Central memory CD8-positive, alpha-beta T cell (primary cell): Measurements from ENCODE around the gene PARVB.

Experiments used
- ATAC-seq: fragments of 150-1000 bp; cut with Tn5 transposase; replicated peaks from 2 replicates; pipeline ENCODE4 v1.10.0; 2022; ENCODE audit warnings: mild to moderate bottlenecking, moderate FRiP score, moderate number of reproducible peaks; ENCODE audit not compliant: poor library complexity, severe bottlenecking; ENCODE audit errors: extremely low read depth
- DNase-seq, 2 donors: peaks; one replicate each; pipeline ENCODE4 v3.0.0; 2021; ENCODE audit warnings: low spot score in 2 of 2
- H3K27ac Mint-ChIP-seq: one replicate; pipeline ENCODE4 v1.8.0; 2022; ENCODE audit warnings: low read depth, mild to moderate bottlenecking, moderate library complexity, mixed read lengths
- H3K27me3 Mint-ChIP-seq: one replicate; pipeline ENCODE4 v1.8.0; 2022; ENCODE audit warnings: mixed read lengths
- H3K36me3 Mint-ChIP-seq: one replicate; pipeline ENCODE4 v1.8.0; 2022; ENCODE audit warnings: mild to moderate bottlenecking, moderate library complexity, mixed read lengths; ENCODE audit not compliant: insufficient read depth
- H3K4me1 Mint-ChIP-seq: one replicate; pipeline ENCODE4 v1.8.0; 2022; ENCODE audit warnings: mixed read lengths
- H3K4me3 Mint-ChIP-seq: one replicate; pipeline ENCODE4 v1.8.0; 2022; ENCODE audit warnings: mild to moderate bottlenecking, moderate library complexity, mixed read lengths
- H3K9me3 Mint-ChIP-seq: one replicate; pipeline ENCODE4 v1.8.0; 2022; ENCODE audit warnings: mixed read lengths

PARVB gene

DNA sequence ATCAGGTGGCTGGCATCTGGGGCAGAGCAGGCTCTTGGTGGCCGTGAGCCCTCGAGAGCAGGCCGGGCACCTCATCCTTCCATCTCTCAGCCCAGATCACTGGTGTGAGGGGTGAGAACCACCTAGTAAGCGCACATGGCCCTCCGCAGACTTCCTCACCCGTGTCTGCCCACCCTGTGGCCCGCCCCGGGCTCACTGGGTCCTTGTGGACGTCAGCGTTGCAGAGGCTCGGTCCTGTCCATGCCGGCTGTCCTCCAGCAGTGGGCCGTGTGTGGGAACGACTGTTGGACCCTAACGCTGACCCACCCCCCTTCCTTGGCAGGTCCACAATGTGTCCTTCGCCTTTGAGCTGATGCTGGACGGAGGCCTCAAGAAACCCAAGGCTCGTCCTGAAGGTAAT, 139.4 kb downstream of the PARVB start:
- no peak overlapping the region for H3K27ac Mint-ChIP-seq
- H3K9me3 Mint-ChIP-seq: no peaks in the 10 kb centered on the region
- ATAC-seq (no peak), DNase-seq (no peak)
- no peaks in the 10 kb centered on the region for H3K27me3 Mint-ChIP-seq
- H3K4me1 Mint-ChIP-seq: no peaks in the 10 kb centered on the region
- H3K36me3 Mint-ChIP-seq: peaks cover 4% of the 10 kb centered on the region
- no peak overlapping the region for H3K4me3 Mint-ChIP-seq

DNA sequence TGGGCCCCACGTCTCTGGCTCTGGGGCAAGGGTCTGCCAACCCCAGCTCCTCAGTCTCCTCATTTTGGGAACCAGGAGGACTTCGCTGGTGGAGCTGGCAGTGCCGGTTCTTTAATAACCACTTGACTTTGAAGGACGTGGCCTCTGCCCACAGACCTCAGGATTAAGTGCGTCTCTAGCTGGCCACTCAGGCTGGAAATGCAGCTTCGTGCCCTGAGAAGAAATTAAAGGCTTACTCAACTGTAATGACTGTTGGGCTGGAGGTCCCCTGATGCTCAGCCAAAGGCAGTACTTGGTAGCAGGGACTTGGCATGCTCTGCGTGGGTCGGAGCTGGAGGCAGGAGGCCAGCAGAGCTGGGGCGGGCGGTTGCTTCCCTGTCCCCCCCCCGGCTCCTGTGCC, 139.9 kb downstream of the PARVB start:
- peaks cover 4% of the 10 kb centered on the region for H3K36me3 Mint-ChIP-seq
- H3K27ac Mint-ChIP-seq: no peak overlapping the region
- no peaks in the 10 kb centered on the region for H3K9me3 Mint-ChIP-seq
- no peak for ATAC-seq
- DNase-seq: no peak
- H3K4me1 Mint-ChIP-seq: no peaks in the 10 kb centered on the region
- no peak overlapping the region for H3K4me3 Mint-ChIP-seq
- no peaks in the 10 kb centered on the region for H3K27me3 Mint-ChIP-seq

DNA sequence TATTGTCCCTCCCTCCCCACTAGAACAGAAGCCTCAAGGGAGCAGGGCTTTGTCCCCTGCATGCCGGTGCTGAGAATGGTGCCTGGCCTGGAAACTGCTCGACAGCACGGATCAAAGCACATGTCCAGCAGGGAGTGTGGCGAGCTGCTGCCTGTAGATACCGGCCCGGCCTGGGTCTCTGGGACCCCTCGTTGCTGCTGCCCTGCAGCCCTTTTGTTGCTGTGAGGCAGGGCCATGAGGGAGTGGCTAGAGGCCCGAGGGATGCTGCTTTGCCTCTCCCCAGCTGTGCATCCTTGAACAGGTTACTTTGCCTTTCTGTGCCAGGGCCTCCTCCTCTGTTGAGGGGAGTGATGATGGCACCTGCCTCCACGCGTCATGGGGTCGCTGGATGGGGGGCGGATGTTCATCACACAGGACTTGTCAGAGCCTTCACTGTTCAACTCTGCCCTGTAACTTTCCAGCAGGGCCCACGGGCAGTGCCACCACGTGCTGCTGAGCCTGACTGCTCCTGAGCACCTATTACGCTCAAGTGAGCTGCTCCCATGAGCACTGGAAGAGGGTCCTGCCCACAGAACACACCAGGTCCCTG, 141.3 kb downstream of the PARVB start:
- no peaks in the 10 kb centered on the region for H3K27me3 Mint-ChIP-seq
- no peaks in the 10 kb centered on the region for H3K9me3 Mint-ChIP-seq
- no peak for DNase-seq
- H3K36me3 Mint-ChIP-seq: peaks cover 3% of the 10 kb centered on the region
- no peak for ATAC-seq
- H3K4me3 Mint-ChIP-seq: no peak overlapping the region
- H3K27ac Mint-ChIP-seq: no peak overlapping the region
- H3K4me1 Mint-ChIP-seq: no peaks in the 10 kb centered on the region

DNA sequence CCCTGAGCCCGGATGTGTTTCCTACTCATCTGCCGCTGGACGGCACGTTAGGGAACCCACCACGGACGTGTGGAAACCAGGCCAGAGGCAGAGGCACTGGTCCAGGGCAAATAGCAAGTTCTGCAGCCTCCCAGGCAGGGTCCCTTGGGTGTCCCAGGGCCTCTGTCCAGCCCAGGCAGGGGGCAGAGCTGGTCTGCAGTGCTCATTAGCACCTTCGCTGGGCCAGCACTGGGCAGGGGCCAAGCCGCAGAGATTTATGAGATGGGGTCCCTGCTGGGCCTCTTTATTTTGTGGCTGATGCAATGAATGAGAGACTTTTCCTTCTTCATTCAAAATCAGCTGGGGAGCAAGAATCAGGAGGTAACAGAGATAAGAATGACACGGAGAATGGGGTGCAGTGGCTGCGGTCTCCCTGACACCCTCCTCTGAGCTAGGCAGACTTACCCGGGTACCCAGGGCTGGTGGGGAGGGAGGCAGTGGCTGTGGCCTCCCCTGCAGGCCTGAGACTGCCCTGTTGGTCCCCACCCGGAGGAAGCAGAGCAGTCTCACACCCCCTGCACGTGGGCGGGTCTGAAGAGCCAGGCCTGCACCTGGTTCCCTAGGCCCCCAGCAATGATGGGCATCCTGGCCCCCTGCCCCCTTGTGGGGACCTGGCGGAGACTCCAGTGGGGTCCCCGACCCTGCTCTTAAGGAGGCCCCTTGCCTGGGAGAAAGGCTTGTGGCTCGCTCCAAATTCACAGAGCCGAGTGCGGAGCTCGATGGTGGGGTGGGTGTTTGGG, 142.6 kb downstream of the PARVB start:
- Mint-ChIP-seq H3K27me3 (no peaks in the 10 kb centered on the region), H3K27ac (no peak overlapping the region), H3K4me3 (no peak overlapping the region), H3K9me3 (no peaks in the 10 kb centered on the region), H3K4me1 (no peaks in the 10 kb centered on the region), H3K36me3 (peaks cover 3% of the 10 kb centered on the region)
- ATAC-seq (no peak), DNase-seq (no peak)

DNA sequence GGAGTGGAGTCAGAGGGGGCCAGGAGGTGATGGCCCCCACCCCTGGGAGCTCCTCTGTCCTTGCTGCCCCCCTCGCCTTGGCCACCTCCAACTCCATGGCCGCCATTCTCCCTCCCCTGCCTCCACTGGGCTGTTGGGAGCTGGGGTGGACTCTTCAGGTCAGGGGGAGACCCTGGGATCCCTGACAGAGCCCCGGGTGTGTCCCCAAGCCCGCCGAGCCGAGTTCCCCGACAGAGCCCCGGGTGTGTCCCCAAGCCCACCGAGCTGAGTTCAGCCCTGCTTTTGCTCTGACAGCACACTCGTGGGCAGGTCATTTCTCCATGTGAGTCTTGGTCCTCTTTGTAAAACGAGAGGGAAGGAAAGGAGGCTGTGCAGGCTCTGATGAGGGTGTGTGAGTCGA, 143.4 kb downstream of the PARVB start:
- ATAC-seq (no peak), DNase-seq (no peak)
- Mint-ChIP-seq H3K36me3 (peaks cover 3% of the 10 kb centered on the region), H3K27ac (no peak overlapping the region), H3K27me3 (no peaks in the 10 kb centered on the region), H3K9me3 (no peaks in the 10 kb centered on the region), H3K4me3 (no peak overlapping the region), H3K4me1 (no peaks in the 10 kb centered on the region)

DNA sequence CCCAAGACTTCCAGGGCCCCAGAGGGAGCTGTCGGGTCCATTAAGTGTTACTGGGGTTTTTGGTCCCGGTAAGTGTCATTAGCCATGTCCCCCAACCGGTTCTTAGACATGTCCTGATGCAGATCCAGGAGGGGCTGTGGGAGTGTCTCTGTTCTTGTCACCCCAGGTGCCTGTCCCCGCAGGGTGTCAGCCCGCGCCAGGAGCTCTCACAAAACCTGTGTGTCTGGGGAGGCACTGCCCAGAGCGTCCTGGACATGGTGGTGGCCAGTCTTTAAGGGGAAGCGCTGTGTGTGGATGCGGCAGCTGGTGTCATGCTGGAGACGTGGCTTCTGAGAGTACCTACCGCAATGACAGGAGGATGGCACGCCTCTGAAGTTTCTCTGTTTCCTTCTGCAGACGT, 144.1 kb downstream of the PARVB start:
- no peaks in the 10 kb centered on the region for H3K27me3 Mint-ChIP-seq
- peaks cover 3% of the 10 kb centered on the region for H3K36me3 Mint-ChIP-seq
- no peaks in the 10 kb centered on the region for H3K9me3 Mint-ChIP-seq

DNA sequence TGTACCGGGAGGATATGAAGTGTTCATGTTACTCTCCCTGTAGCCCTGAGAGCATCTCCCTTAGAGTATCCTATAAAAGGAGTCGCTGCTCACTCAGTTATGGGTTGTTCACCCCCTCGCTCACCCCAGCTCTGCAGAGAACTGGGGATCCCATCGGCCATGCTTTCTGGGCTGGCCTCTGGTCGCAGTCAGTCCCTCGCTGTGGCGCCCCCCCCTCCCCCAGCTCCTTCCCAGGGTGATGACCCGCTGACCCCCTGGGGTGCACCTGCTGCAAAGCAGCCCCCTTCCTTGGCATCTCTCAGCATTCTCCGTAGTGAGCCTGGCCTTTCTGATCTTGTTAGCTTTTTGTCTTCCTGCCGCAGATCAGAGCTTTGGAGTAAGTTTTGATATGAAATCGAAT, 146.4 kb downstream of the PARVB start:
- Mint-ChIP-seq H3K27ac (no peak overlapping the region), H3K4me1 (no peaks in the 10 kb centered on the region), H3K9me3 (no peaks in the 10 kb centered on the region), H3K36me3 (peaks cover 3% of the 10 kb centered on the region), H3K4me3 (no peak overlapping the region), H3K27me3 (no peaks in the 10 kb centered on the region)
- ATAC-seq: no peak
- DNase-seq: no peak

More for the DNA sequence above, 144.1 kb downstream of the PARVB start:
- Mint-ChIP-seq H3K27ac (no peak overlapping the region), H3K4me3 (no peak overlapping the region), H3K4me1 (no peaks in the 10 kb centered on the region)
- no peak for DNase-seq
- ATAC-seq: no peak

DNA sequence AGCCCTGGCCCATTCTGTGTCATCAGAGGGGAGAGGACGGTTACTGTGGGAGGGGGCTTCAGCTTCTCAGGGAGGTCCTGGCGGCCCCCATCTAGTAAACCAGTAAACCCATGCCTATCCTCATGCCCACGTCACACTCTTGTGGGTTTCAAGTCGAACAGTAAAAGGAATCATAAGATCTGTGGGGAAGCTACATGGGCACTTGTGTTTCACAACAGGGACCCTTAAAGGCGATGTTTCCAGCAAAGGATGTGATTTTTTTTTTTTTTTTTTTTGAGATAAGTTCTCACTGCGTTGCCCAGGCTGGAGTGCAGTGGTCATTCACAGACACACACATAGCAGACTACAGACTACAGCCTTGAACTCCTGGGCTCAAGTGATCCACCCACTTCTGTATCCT, 147.5 kb downstream of the PARVB start:
- H3K4me1 Mint-ChIP-seq: no peaks in the 10 kb centered on the region
- no peak for ATAC-seq
- no peak overlapping the region for H3K27ac Mint-ChIP-seq
- no peaks in the 10 kb centered on the region for H3K27me3 Mint-ChIP-seq
- DNase-seq: no peak
- no peaks in the 10 kb centered on the region for H3K36me3 Mint-ChIP-seq
- H3K4me3 Mint-ChIP-seq: no peak overlapping the region
- no peaks in the 10 kb centered on the region for H3K9me3 Mint-ChIP-seq

DNA sequence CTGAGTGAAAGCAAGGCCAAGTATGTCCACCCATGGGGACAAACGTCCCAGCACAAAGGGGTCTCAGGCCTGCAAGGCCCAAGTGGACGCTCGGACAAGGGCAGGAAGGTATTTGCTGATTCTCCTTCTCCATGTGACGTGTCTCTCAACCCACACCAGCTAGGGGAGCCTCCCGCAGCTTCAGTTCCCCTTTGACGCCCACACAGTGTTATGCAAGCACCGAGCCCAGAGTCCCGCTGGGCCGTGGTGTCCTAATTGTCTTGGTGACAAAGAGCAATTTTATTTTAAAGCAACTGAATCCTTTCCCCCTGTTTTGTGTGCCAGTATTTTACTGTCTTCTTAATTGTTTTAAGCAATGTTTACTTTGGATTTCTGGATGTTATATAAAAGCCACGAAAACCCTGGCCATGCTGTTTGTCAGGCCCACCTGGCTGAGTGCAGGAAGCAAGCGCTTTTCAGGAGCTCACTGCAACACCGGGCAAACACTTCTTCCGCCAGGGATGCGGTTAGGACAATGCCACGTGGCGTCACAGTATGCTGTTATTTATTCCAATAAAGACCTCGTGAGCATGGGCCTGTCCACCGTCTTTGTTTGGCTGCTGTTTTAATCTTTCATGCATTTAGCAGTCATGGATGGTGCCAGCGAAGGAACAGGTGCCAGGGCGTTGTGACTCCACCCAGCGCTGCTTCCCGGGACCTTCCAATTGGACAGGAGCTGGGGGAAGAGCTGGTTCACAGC, 148.4 kb downstream of the PARVB start:
- DNase-seq (no peak), ATAC-seq (peak; percentile 49)
- no peak overlapping the region for H3K27ac Mint-ChIP-seq
- no peaks in the 10 kb centered on the region for H3K9me3 Mint-ChIP-seq
- H3K27me3 Mint-ChIP-seq: no peaks in the 10 kb centered on the region
- no peak overlapping the region for H3K4me3 Mint-ChIP-seq
- H3K4me1 Mint-ChIP-seq: no peaks in the 10 kb centered on the region
- H3K36me3 Mint-ChIP-seq: no peaks in the 10 kb centered on the region

DNA sequence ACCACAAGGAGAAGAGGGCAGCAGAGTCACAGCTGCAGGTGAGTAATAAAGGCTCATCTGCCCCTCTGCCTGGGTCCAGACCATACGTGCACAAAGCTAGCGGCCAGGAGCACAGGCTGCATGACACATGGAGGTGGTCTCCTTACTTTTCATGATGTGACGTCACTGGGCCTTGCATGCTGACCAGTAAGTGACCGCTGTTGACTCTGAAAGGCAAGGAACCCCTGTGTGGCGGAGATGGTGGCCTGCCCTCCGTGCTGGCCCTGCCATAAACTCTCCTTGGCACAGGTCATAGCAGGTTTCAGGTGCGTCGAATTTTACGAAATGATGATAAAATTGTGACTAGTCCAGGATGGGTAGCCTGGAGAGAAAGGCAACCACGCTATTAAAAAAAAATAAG, 149.1 kb downstream of the PARVB start:
- Mint-ChIP-seq H3K4me1 (no peaks in the 10 kb centered on the region), H3K36me3 (no peaks in the 10 kb centered on the region), H3K27ac (no peak overlapping the region), H3K27me3 (no peaks in the 10 kb centered on the region), H3K9me3 (no peaks in the 10 kb centered on the region), H3K4me3 (no peak overlapping the region)
- ATAC-seq (no peak), DNase-seq (no peak)

DNA sequence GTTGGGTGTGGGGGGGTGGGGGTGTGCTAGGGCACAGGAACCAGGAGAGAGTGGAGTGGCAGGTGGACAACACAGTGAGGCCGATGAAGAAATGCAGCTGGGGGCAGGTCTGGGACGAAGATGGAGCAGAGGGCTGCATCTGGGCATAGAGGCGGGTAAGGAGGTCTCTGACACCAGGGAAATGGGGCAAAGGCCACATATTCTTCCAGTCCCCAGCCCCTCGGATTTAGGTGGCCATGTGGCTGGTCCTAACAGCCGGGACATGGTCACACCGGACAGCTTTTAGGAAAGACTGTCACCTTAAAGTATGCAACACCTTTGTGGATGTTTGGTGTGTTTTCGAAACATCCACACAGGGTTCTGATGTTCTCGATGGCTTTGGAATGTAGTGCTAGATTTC, 151.6 kb downstream of the PARVB start:
- H3K27me3 Mint-ChIP-seq: no peaks in the 10 kb centered on the region
- H3K4me1 Mint-ChIP-seq: peaks cover 7% of the 10 kb centered on the region
- ATAC-seq (no peak), DNase-seq (no peak)
- no peak overlapping the region for H3K27ac Mint-ChIP-seq
- H3K4me3 Mint-ChIP-seq: no peak overlapping the region
- H3K9me3 Mint-ChIP-seq: no peaks in the 10 kb centered on the region
- H3K36me3 Mint-ChIP-seq: no peaks in the 10 kb centered on the region

DNA sequence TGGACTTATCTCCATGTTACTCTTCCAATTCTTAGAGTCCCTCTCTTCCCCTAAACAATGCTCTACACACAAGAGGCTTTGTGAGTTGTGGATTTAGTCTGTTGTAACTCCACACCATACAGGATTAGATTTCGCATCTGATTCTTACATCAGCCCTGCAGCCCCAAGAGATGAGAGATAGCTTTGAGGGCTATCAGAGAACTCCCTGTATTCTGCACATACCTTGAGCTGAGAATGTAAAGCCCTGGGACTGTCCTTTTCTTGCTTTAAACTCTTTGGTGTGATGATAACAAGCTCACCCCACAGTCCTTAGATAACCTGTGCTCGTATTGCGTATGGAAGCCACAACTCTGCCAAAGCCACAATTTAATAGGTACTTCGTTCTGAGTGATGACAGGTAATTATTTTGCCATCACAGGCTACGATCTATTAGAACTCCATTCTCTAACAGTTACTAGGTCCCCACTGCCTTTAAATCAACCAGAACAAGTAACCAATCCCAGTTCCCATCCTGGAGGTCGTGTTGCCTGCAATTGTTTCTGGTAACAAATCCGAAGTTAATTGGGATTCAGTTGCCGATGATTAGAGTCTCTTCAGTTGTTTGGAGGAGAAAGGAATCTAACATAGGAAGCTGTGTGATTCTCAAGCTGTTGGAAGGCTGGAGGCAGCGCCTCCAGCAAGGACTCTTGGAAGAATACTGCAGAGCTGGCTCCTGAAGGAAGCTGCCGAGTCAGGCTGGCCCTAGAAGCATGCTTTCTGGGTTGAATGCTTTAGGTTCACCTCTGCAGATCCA, 155.3 kb downstream of the PARVB start:
- Mint-ChIP-seq H3K27ac (no peak overlapping the region), H3K4me3 (no peak overlapping the region), H3K36me3 (peaks cover 6% of the 10 kb centered on the region), H3K27me3 (no peaks in the 10 kb centered on the region), H3K9me3 (no peaks in the 10 kb centered on the region), H3K4me1 (peaks cover 32% of the 10 kb centered on the region)
- DNase-seq (no peak), ATAC-seq (no peak)
